Endothelial cell of umbilical vein (primary cell): ENCODE results near the gene MED16. TPM values are rescaled to one million over a fixed set of nuclear protein-coding genes. Genes with fewer than 3 reads are reported as not detected.

ENCODE experiments used
- BruUV-seq: library from RNA; stranded (reverse); fragments of 400-500 nt; replicated peaks from 2 replicates; lab custom pipeline; 2021; lab: Mats Ljungman, UMichigan
- CTCF ChIA-PET: fragments of 300-600, 350-600 bp; sonication (Branson Sonifier 250); formaldehyde crosslinking; loops from one replicate; lab custom pipeline; 2021; ENCODE audit warnings: antibody characterized with exemption, inconsistent platforms; lab: Charles Lee
- POLR2A ChIA-PET: fragments of 300-600, 350-600 bp; sonication (Branson Sonifier 250); formaldehyde crosslinking; loops from one replicate; lab custom pipeline; 2021; ENCODE audit warnings: antibody characterized with exemption, inconsistent platforms; lab: Charles Lee
- DNase-seq: peaks from one replicate; pipeline ENCODE4 v3.0.0-alpha.2; 2011; ENCODE audit warnings: low read depth, low spot score
- FAIRE-seq: peaks from 2 replicates; lab custom pipeline; 2011; peaks lifted over from hg19 to GRCh38; lab: Jason Lieb, UNC
- H2AFZ ChIP-seq: 2 replicates; pipeline ENCODE4 v1.6.0; 2012; ENCODE audit warnings: low read depth, low read length, control low read depth, inconsistent platforms
- H3K27ac ChIP-seq: 2 replicates; pipeline ENCODE4 v1.5.1; 2011; ENCODE audit warnings: low read depth, mild to moderate bottlenecking, control low read depth, low read length, moderate library complexity; ENCODE audit not compliant: insufficient read depth
- H3K27me3 ChIP-seq, 2 experiments: 2 replicates each; pipeline versions ENCODE4 v1.6.0 to v1.6.1; 2011; ENCODE audit warnings: low read length in 2 of 2, mixed read lengths in 1 of 2; ENCODE audit not compliant: control insufficient read depth in 2 of 2, insufficient read depth in 2 of 2
- H3K36me3 ChIP-seq, 2 experiments: 2 replicates in 1 of 2; 3 replicates in 1 of 2; pipeline ENCODE4 v1.5.1; 2011; ENCODE audit warnings: low read length in 2 of 2, mild to moderate bottlenecking in 1 of 2, moderate library complexity in 1 of 2; ENCODE audit not compliant: control insufficient read depth in 2 of 2, insufficient read depth in 2 of 2; ENCODE audit errors: extremely low read depth in 1 of 2
- H3K4me1 ChIP-seq: 3 replicates; pipeline ENCODE4 v1.5.1; 2011; ENCODE audit warnings: mild to moderate bottlenecking, low read length; ENCODE audit not compliant: control insufficient read depth, insufficient read depth; ENCODE audit errors: extremely low read depth
- H3K4me2 ChIP-seq: 2 replicates; pipeline ENCODE4 v1.6.1; 2011; ENCODE audit warnings: low read length, control low read depth, mixed read lengths; ENCODE audit not compliant: insufficient read depth
- H3K4me3 ChIP-seq, 3 experiments: fragments of 200-600 bp in 1 of 3; sonication (generic), shearing (Covaris generic) in 1 of 3; replicated peaks in 1 of 3; 2 replicates each; pipeline ENCODE4 v1.5.1; 2011 to 2016; ENCODE audit warnings: control low read depth in 3 of 3, low read length in 3 of 3, mild to moderate bottlenecking in 2 of 3, inconsistent platforms in 1 of 3, low read depth in 1 of 3, moderate library complexity in 1 of 3; ENCODE audit not compliant: insufficient read depth in 1 of 3
- H3K79me2 ChIP-seq: 2 replicates; pipeline ENCODE4 v1.6.0; 2012; ENCODE audit warnings: low read length, inconsistent platforms; ENCODE audit not compliant: control insufficient read depth, insufficient read depth
- H3K9ac ChIP-seq: replicated peaks from 2 replicates; pipeline ENCODE3; 2011; ENCODE audit warnings: low read length, control low read depth; ENCODE audit not compliant: insufficient read depth; ENCODE audit errors: extremely low read depth
- H3K9me1 ChIP-seq: replicated peaks from 3 replicates; pipeline ENCODE4 v1.6.0; 2011; ENCODE audit warnings: mild to moderate bottlenecking, low read length; ENCODE audit not compliant: control insufficient read depth, insufficient read depth; ENCODE audit errors: extremely low read depth
- H3K9me3 ChIP-seq: replicated peaks from 2 replicates; pipeline ENCODE4 v1.5.1; 2012; ENCODE audit warnings: low read length, inconsistent platforms; ENCODE audit not compliant: control insufficient read depth, insufficient read depth
- H4K20me1 ChIP-seq: replicated peaks from 2 replicates; pipeline ENCODE3; 2011; ENCODE audit warnings: mild to moderate bottlenecking, low read length; ENCODE audit not compliant: control insufficient read depth, insufficient read depth; ENCODE audit errors: extremely low read depth
- CTCF ChIP-seq, 2 donors: IDR thresholded peaks; 1 replicate in 1 of 2; 2 replicates in 1 of 2; pipeline ENCODE4 v1.5.1; 2011; ENCODE audit warnings: low read length in 2 of 2, mild to moderate bottlenecking in 2 of 2, moderate library complexity in 2 of 2, control low read depth in 1 of 2, inconsistent platforms in 1 of 2, low read depth in 1 of 2; ENCODE audit not compliant: insufficient read depth in 1 of 2; ENCODE audit errors: extremely low read depth in 1 of 2
- EZH2 ChIP-seq: IDR thresholded peaks from 2 replicates; pipeline ENCODE4 v1.6.1; 2012; ENCODE audit warnings: borderline replicate concordance, low read depth, mild to moderate bottlenecking, moderate library complexity, low read length, inconsistent platforms; ENCODE audit not compliant: severe bottlenecking
- FOS ChIP-seq: IDR thresholded peaks from 2 replicates; pipeline ENCODE4 v1.6.1; 2011; ENCODE audit warnings: mild to moderate bottlenecking, low read length, moderate library complexity, borderline replicate concordance; ENCODE audit not compliant: insufficient read depth
- GATA2 ChIP-seq: IDR thresholded peaks from 2 replicates; pipeline ENCODE4 v1.7.0; 2011; ENCODE audit warnings: low read depth, mild to moderate bottlenecking, moderate library complexity, mixed read lengths, low read length; ENCODE audit not compliant: insufficient read length, insufficient read depth
- JUN ChIP-seq: IDR thresholded peaks from 2 replicates; pipeline ENCODE4 v1.6.1; 2011; ENCODE audit warnings: borderline replicate concordance, low read depth; ENCODE audit not compliant: insufficient read length, insufficient read depth
- MYC ChIP-seq: IDR thresholded peaks from one replicate; pipeline ENCODE4 v1.6.1; 2011; ENCODE audit warnings: mild to moderate bottlenecking, low read depth, low read length
- POLR2A ChIP-seq: IDR thresholded peaks from 2 replicates; pipeline ENCODE4 v1.6.1; 2012; ENCODE audit warnings: low read depth, mild to moderate bottlenecking, control low read depth, low read length
- POLR2AphosphoS5 ChIP-seq: IDR thresholded peaks from 2 replicates; pipeline ENCODE4 v1.6.1; 2012; ENCODE audit warnings: low read depth, mild to moderate bottlenecking, control low read depth, low read length, moderate library complexity; ENCODE audit not compliant: insufficient read depth
- dilution Hi-C: fragments of 300-500 bp; cut with MboI; formaldehyde crosslinking; loops from one replicate; pipeline ENCODE4 v1.15.0; 2019; ENCODE audit warnings: low sequenced_read_pairs; ENCODE audit not compliant: extremely low pct_ligation_motif_present
- intact Hi-C: fragments of 100-400 bp; cut with micrococcal nuclease; formaldehyde crosslinking; loops from one replicate; pipeline ENCODE4 v1.10.0; 2022
- polyA plus RNA-seq, 4 experiments: library from polyadenylated mRNA; depleted of rRNA in 3 of 4; stranded (reverse) in 3 of 4; unstranded in 1 of 4; fragments of >200 nt; gene quantifications; 2 replicates each; pipeline versions ENCODE4 v1.2.1 to v1.2.3, GENCODE V29; 2011 to 2012; ENCODE audit warnings: missing spikeins in 1 of 4
- total RNA-seq: library from RNA; stranded (reverse); gene quantifications from 2 replicates; pipeline ENCODE4 v1.2.3, GENCODE V29; 2021
- TF ChIP-seq, protein P1 (sequence below): IDR thresholded peaks from 2 replicates; pipeline ENCODE4 v1.6.1; 2011; ENCODE audit not compliant: insufficient read depth, insufficient read length

MED16 gene
- total and polyA plus RNA-seq, 2 donors (not counting 3 experiments of a cell fraction or from before 2014, with no cell fraction given): 63.1 to 66.5 TPM

DNA sequence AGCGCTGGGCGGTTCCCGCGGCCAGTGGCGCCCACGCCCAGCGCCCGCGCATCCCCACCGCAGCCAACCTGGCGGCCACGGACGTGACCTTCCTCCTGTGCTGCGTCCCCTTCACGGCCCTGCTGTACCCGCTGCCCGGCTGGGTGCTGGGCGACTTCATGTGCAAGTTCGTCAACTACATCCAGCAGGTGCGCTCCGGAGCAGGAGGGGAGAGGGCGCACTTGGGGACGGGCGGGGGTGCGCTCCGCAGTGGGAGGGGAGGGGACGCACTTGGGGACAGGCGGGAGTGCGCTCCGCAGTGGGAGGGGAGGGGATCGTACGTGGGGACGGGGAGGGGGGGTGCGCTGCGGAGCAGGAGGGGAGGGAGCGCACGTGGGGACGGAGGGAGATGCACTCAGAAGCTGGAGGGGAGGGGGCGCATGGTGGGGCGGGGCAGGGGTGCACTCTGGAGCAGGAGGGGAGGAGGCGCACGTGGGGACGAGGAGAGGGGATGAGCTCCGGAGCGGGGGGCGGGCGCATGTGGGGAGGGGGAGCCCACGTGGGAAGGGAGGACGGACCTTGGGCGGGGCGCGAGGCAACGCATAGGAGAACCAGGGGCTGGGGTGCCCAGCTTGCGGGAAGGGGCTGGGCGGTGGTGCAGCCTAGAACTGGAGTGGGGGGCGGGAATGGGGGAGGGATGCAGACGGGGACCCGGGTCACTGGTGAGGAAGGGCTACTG is 25.7 kb upstream of the MED16 start:
- no peak for FAIRE-seq
- Histone ChIP-seq H3K9ac (no peak overlapping the region), H3K9me1 (no peaks in the 10 kb centered on the region), H3K4me1 (peaks cover 2% of the 10 kb centered on the region), H3K36me3 (no peaks in the 10 kb centered on the region), H3K79me2 (no peaks in the 10 kb centered on the region), H2AFZ (no peak overlapping the region), H3K27ac (no peak overlapping the region), H3K27me3 (peaks cover 28 to 35% of the 10 kb centered on the region in 2 experiments), H3K9me3 (no peaks in the 10 kb centered on the region), H4K20me1 (no peaks in the 10 kb centered on the region), H3K4me2 (no peak overlapping the region), H3K4me3 (no peak overlapping the region)
- TF ChIP-seq POLR2AphosphoS5 (no peak), CTCF (IDR thresholded peaks at IDR 0.05; ENCODE audit: extremely low read depth in 1 of 2, insufficient read depth in 1 of 2, low read depth in 1 of 2, low read length in 2 of 2) (no peak), JUN (no peak), FOS (no peak), GATA2 (no peak), EZH2 (no peak), POLR2A (no peak), MYC (no peak)
- TF ChIP-seq, protein P1, sequence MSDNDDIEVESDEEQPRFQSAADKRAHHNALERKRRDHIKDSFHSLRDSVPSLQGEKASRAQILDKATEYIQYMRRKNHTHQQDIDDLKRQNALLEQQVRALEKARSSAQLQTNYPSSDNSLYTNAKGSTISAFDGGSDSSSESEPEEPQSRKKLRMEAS: no peak
- intact Hi-C loops: no loop called here
- BruUV-seq: no TSS peak
- CTCF ChIA-PET: interaction anchor here (1.0 to 2.6 kb wide), 3 partner anchors 55 to 148 kb away, joined by 3 to 10 read pairs (median 3); partner anchors contain the start of gene WDR18
- POLR2A ChIA-PET: no interaction called here
- dilution Hi-C loops: no loop called here
- no peak for DNase-seq
